Upper lobe of right lung (tissue), 1 donor: ENCODE results near the gene MYH15. TPM values are rescaled to one million over a fixed set of nuclear protein-coding genes. Genes with fewer than 3 reads are reported as not detected.

ENCODE experiments used
- ATAC-seq: fragments of 200-7000 bp; cut with Tn5 transposase; one replicate; pipeline ENCODE4 v1.9.1; 2020; ENCODE audit warnings: mild to moderate bottlenecking, moderate library complexity
- DNase-seq: peaks from one replicate; pipeline ENCODE4 v3.0.0-alpha.2; 2020
- H3K27ac ChIP-seq: fragments of 200-600 bp; one replicate; pipeline ENCODE4 v1.8.0; 2022
- H3K27me3 ChIP-seq: fragments of 200-600 bp; one replicate; pipeline ENCODE4 v1.8.0; 2022; ENCODE audit warnings: mild to moderate bottlenecking
- H3K36me3 ChIP-seq: fragments of 200-600 bp; one replicate; pipeline ENCODE4 v1.8.0; 2022
- H3K4me1 ChIP-seq: fragments of 200-600 bp; one replicate; pipeline ENCODE4 v1.8.0; 2022
- H3K4me3 ChIP-seq: fragments of 200-600 bp; one replicate; pipeline ENCODE4 v1.8.0; 2022; ENCODE audit warnings: mild to moderate bottlenecking
- H3K9me3 ChIP-seq: fragments of 200-600 bp; one replicate; pipeline ENCODE4 v1.8.0; 2022
- intact Hi-C: fragments of 100-400 bp; cut with DNase I; formaldehyde crosslinking; loops from one replicate; pipeline ENCODE4 v1.11.0; 2022
- total RNA-seq: library from RNA; stranded (reverse); fragmentation: NEBNext Ultra II Directional; extraction: Animal tissue kit (Norgen Biotek cat#: 25700); gene quantifications from one replicate; pipeline ENCODE4 v1.2.1, GENCODE V29; 2021
- TF ChIP-seq, protein P1 (sequence below): fragments of 200-600 bp; IDR thresholded peaks from one replicate; pipeline ENCODE4 v1.8.0; 2022; ENCODE audit warnings: antibody characterized with exemption
- donor health status: DM: no; HTN: yes; CAD: no; lungs with severe emphysema.

MYH15 gene
- total RNA-seq, 1 donor from 2014 or later: 0.90 TPM

GRCh38 chr3:108343491-108343890 is 166.9 kb downstream of the MYH15 start:
- Histone ChIP-seq H3K36me3 (no peaks in the 10 kb centered on the region), H3K27me3 (no peaks in the 10 kb centered on the region), H3K27ac (no peak overlapping the region), H3K4me3 (no peak overlapping the region), H3K4me1 (no peaks in the 10 kb centered on the region), H3K9me3 (no peaks in the 10 kb centered on the region)
- TF ChIP-seq, protein P1, sequence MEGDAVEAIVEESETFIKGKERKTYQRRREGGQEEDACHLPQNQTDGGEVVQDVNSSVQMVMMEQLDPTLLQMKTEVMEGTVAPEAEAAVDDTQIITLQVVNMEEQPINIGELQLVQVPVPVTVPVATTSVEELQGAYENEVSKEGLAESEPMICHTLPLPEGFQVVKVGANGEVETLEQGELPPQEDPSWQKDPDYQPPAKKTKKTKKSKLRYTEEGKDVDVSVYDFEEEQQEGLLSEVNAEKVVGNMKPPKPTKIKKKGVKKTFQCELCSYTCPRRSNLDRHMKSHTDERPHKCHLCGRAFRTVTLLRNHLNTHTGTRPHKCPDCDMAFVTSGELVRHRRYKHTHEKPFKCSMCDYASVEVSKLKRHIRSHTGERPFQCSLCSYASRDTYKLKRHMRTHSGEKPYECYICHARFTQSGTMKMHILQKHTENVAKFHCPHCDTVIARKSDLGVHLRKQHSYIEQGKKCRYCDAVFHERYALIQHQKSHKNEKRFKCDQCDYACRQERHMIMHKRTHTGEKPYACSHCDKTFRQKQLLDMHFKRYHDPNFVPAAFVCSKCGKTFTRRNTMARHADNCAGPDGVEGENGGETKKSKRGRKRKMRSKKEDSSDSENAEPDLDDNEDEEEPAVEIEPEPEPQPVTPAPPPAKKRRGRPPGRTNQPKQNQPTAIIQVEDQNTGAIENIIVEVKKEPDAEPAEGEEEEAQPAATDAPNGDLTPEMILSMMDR: no peak
- ATAC-seq (no peak), DNase-seq (no peak)
- intact Hi-C loops: no loop called here

- Histone ChIP-seq H3K4me1 (no peaks in the 10 kb centered on the region), H3K27me3 (no peaks in the 10 kb centered on the region), H3K36me3 (no peaks in the 10 kb centered on the region), H3K27ac (no peak overlapping the region), H3K4me3 (no peak overlapping the region), H3K9me3 (no peaks in the 10 kb centered on the region)
- DNase-seq (no peak), ATAC-seq (no peak)
- TF ChIP-seq, protein P1: no peak
- intact Hi-C loops: no loop called here
These were observed 167.4 kb downstream of the MYH15 start for GRCh38 chr3:108342837-108343486.

GRCh38 chr3:108341911-108342310 is 168.5 kb downstream of the MYH15 start:
- Histone ChIP-seq H3K27ac (no peak overlapping the region), H3K4me1 (no peaks in the 10 kb centered on the region), H3K4me3 (no peak overlapping the region), H3K27me3 (no peaks in the 10 kb centered on the region), H3K9me3 (no peaks in the 10 kb centered on the region), H3K36me3 (no peaks in the 10 kb centered on the region)
- ATAC-seq (no peak), DNase-seq (no peak)
- TF ChIP-seq, protein P1: no peak
- intact Hi-C loops: no loop called here

- Histone ChIP-seq H3K27me3 (no peaks in the 10 kb centered on the region), H3K27ac (no peak overlapping the region)
- no peak for ATAC-seq
These were observed 171.4 kb downstream of the MYH15 start for GRCh38 chr3:108338901-108339545.

GRCh38 chr3:108334701-108335100 is 175.7 kb downstream of the MYH15 start:
- TF ChIP-seq, protein P1: no peak
- Histone ChIP-seq H3K9me3 (no peaks in the 10 kb centered on the region), H3K4me3 (no peak overlapping the region), H3K36me3 (no peaks in the 10 kb centered on the region), H3K27ac (no peak overlapping the region), H3K27me3 (no peaks in the 10 kb centered on the region), H3K4me1 (no peaks in the 10 kb centered on the region)
- ATAC-seq (no peak), DNase-seq (no peak)
- intact Hi-C loops: no loop called here

More at GRCh38 chr3:108338901-108339545, 171.4 kb downstream of the MYH15 start:
- no peak for DNase-seq
- intact Hi-C loops: no loop called here
- no peaks in the 10 kb centered on the region for H3K36me3 ChIP-seq
- no peaks in the 10 kb centered on the region for H3K9me3 ChIP-seq
- H3K4me1 ChIP-seq: no peaks in the 10 kb centered on the region
- H3K4me3 ChIP-seq: no peak overlapping the region
- TF ChIP-seq, protein P1: no peak
